BJ (cell line): Measurements from ENCODE around the gene COL23A1. TPM values are rescaled to one million over a fixed set of nuclear protein-coding genes. Genes with fewer than 3 reads are reported as not detected.

Experiments used
- CTCF ChIA-PET: fragments of 350-600 bp; formaldehyde crosslinking; extraction: SDS; loops from one replicate; lab custom pipeline; 2021; ENCODE audit warnings: antibody characterized with exemption, inconsistent platforms; lab: Yijun Ruan, JAX
- POLR2A ChIA-PET: fragments of 300-600 bp; sonication (Branson Sonifier 250); formaldehyde crosslinking; extraction: SDS; loops from one replicate; lab custom pipeline; 2021; ENCODE audit warnings: antibody characterized with exemption; lab: Charles Lee
- DNase-seq: peaks from one replicate; pipeline ENCODE4 v3.0.0-alpha.2; 2011; ENCODE audit warnings: low read depth
- H3K27me3 ChIP-seq: 2 replicates; pipeline ENCODE4 v1.6.0; 2011; ENCODE audit warnings: low read length; ENCODE audit not compliant: control insufficient read depth, insufficient read depth
- H3K36me3 ChIP-seq: 2 replicates; pipeline ENCODE4 v1.5.1; 2011; ENCODE audit warnings: low read length; ENCODE audit not compliant: control insufficient read depth, insufficient read depth
- H3K4me3 ChIP-seq: 2 replicates; pipeline ENCODE4 v1.5.1; 2011; ENCODE audit warnings: low read depth, mild to moderate bottlenecking, control low read depth, low read length
- CTCF ChIP-seq: IDR thresholded peaks from 2 replicates; pipeline ENCODE4 v1.5.1; 2011; ENCODE audit warnings: low read depth, mild to moderate bottlenecking, control low read depth, inconsistent platforms, low read length, moderate library complexity; ENCODE audit not compliant: insufficient read depth
- polyA plus RNA-seq: library from polyadenylated mRNA; depleted of rRNA; stranded (reverse); fragments of >200 nt; gene quantifications from 2 replicates; pipeline ENCODE4 v1.2.3, GENCODE V29; 2011

Gene COL23A1
- polyA plus RNA-seq, 1 experiment = not detected

GRCh38 chr5:178223196-178223773, 366.9 kb downstream of the COL23A1 start:
- Histone ChIP-seq H3K27me3 (no peaks in the 10 kb centered on the region), H3K36me3 (peaks cover 11% of the 10 kb centered on the region), H3K4me3 (no peak overlapping the region)
- TF ChIP-seq CTCF = no peak
- ChIA-PET POLR2A (no interaction called here), CTCF (no interaction called here)
- no peak for DNase-seq

- H3K4me3 ChIP-seq = no peak overlapping the region
- POLR2A ChIA-PET = no interaction called here
- H3K36me3 ChIP-seq = peaks cover 10% of the 10 kb centered on the region
- no peak for DNase-seq
- H3K27me3 ChIP-seq = no peaks in the 10 kb centered on the region
- CTCF ChIA-PET = no interaction called here
- no peak for TF ChIP-seq CTCF
Measured at GRCh38 chr5:178222292-178222691, 367.9 kb downstream of the COL23A1 start.

GRCh38 chr5:178221853-178222252, 368.3 kb downstream of the COL23A1 start:
- POLR2A ChIA-PET = no interaction called here
- CTCF ChIA-PET = no interaction called here
- no peak for DNase-seq
- H3K4me3 ChIP-seq = no peak overlapping the region
- no peaks in the 10 kb centered on the region for H3K27me3 ChIP-seq
- peaks cover 10% of the 10 kb centered on the region for H3K36me3 ChIP-seq
- no peak for TF ChIP-seq CTCF

GRCh38 chr5:178221282-178221681, 368.9 kb downstream of the COL23A1 start:
- no peak for TF ChIP-seq CTCF
- no peaks in the 10 kb centered on the region for H3K27me3 ChIP-seq
- ChIA-PET POLR2A (interaction anchor here (0.6 kb wide), 1 partner anchor 9 kb away, joined by 6 read pairs; no protein-coding TSS in a partner anchor), CTCF (interaction anchor here (0.7 kb wide), 1 partner anchor 870 kb away, joined by 3 read pairs; the partner anchor contains the start of gene LMAN2)
- DNase-seq = no peak
- no peak overlapping the region for H3K4me3 ChIP-seq
- H3K36me3 ChIP-seq = peaks cover 10% of the 10 kb centered on the region

GRCh38 chr5:178218827-178219226, 371.4 kb downstream of the COL23A1 start:
- H3K36me3 ChIP-seq = peaks cover 23% of the 10 kb centered on the region
- TF ChIP-seq CTCF = no peak
- no peak overlapping the region for H3K4me3 ChIP-seq
- ChIA-PET CTCF (no interaction called here), POLR2A (interaction anchor here (1.0 kb wide), 1 partner anchor 12 kb away, joined by 3 read pairs; no protein-coding TSS in a partner anchor)
- no peak for DNase-seq
- no peaks in the 10 kb centered on the region for H3K27me3 ChIP-seq
